Endodermal cell (in vitro differentiated cells): ENCODE data around the gene JAKMIP2. TPM values are rescaled to one million over a fixed set of nuclear protein-coding genes. Genes with fewer than 3 reads are reported as not detected.

Source experiments
- DNase-seq: peaks from one replicate; pipeline ENCODE4 v3.0.0-alpha.2; 2017
- H3K27ac ChIP-seq: 2 replicates; pipeline ENCODE4 v1.5.1; 2013; ENCODE audit warnings: mild to moderate bottlenecking, low read depth, low read length, moderate library complexity
- H3K27me3 ChIP-seq: 2 replicates; pipeline ENCODE4 v1.6.1; 2013; ENCODE audit warnings: mild to moderate bottlenecking, low read length, moderate library complexity; ENCODE audit not compliant: insufficient read depth, control insufficient read depth, poor library complexity, severe bottlenecking
- H3K36me3 ChIP-seq: 2 replicates; pipeline ENCODE4 v1.7.0; 2013; ENCODE audit warnings: mild to moderate bottlenecking, low read length, moderate library complexity; ENCODE audit not compliant: control insufficient read depth, insufficient read depth
- H3K4me1 ChIP-seq: one replicate; pipeline ENCODE4 v1.7.0; 2013; ENCODE audit warnings: low read length; ENCODE audit not compliant: control insufficient read depth, insufficient read depth
- H3K4me3 ChIP-seq: 2 replicates; pipeline ENCODE4 v1.5.1; 2013; ENCODE audit warnings: mild to moderate bottlenecking, low read length, moderate library complexity
- H3K9ac ChIP-seq: 2 replicates; pipeline ENCODE4 v1.6.1; 2013; ENCODE audit warnings: mild to moderate bottlenecking, low read length, moderate library complexity; ENCODE audit not compliant: poor library complexity, severe bottlenecking; ENCODE audit errors: extremely low read depth
- H3K9me3 ChIP-seq: 2 replicates; pipeline ENCODE4 v1.6.1; 2013; ENCODE audit warnings: mild to moderate bottlenecking, low read length, moderate library complexity; ENCODE audit not compliant: control insufficient read depth
- H3K27ac Mint-ChIP-seq: 2 replicates; pipeline ENCODE4 v1.8.0; 2020; ENCODE audit warnings: mixed read lengths
- H3K27me3 Mint-ChIP-seq: 2 replicates; pipeline ENCODE4 v1.8.0; 2021; ENCODE audit warnings: mild to moderate bottlenecking, mixed read lengths; ENCODE audit not compliant: insufficient read depth
- H3K36me3 Mint-ChIP-seq: 2 replicates; pipeline ENCODE4 v1.8.0; 2020; ENCODE audit warnings: low read depth, mixed read lengths
- H3K4me1 Mint-ChIP-seq: 2 replicates; pipeline ENCODE4 v1.8.0; 2020; ENCODE audit warnings: mixed read lengths
- H3K4me3 Mint-ChIP-seq: 2 replicates; pipeline ENCODE4 v1.8.0; 2020; ENCODE audit warnings: mild to moderate bottlenecking, moderate library complexity, mixed read lengths
- H3K9me3 Mint-ChIP-seq: 2 replicates; pipeline ENCODE4 v1.8.0; 2020; ENCODE audit warnings: mild to moderate bottlenecking, mixed read lengths
- CTCF ChIP-seq: fragments of 200-600 bp; sonication (generic); conservative IDR thresholded peaks from 2 replicates; pipeline ENCODE4 v1.5.0; 2021; ENCODE audit warnings: antibody characterized with exemption, mild to moderate bottlenecking
- WGBS, 2 experiments: methylation state at CpG; one replicate each; pipeline versions ENCODE4 v1.1.5 to v1.1.7; 2013; ENCODE audit warnings: missing lambda C conversion rate in 2 of 2, mixed read lengths in 1 of 2; ENCODE audit not compliant: insufficient coverage in 1 of 2, insufficient read length in 1 of 2; 5-methylcytosine and 5-hydroxymethylcytosine counted together
- total RNA-seq, 2 donors: library from RNA; stranded (reverse); fragmentation: NEBNext Ultra II Directional in 1 of 2; extraction: Animal tissue kit (Norgen Biotek cat#: 25700) in 1 of 2; gene quantifications; 2 replicates in 1 of 2; 3 replicates in 1 of 2; pipeline ENCODE4 v1.2.1, GENCODE V29; 2021

The JAKMIP2 gene
- total RNA-seq, 2 donors from 2014 or later = 6.9 to 16.7 TPM

GRCh38 chr5:147701468-147701867, 81.1 kb downstream of the JAKMIP2 start:
- Histone ChIP-seq H3K27me3 (no peaks in the 10 kb centered on the region), H3K4me3 (no peak overlapping the region), H3K36me3 (no peaks in the 10 kb centered on the region), H3K9ac (no peak overlapping the region), H3K4me1 (no peaks in the 10 kb centered on the region), H3K27ac (no peak overlapping the region), H3K9me3 (peaks cover 26% of the 10 kb centered on the region)
- Mint-ChIP-seq H3K27ac (no peak overlapping the region), H3K36me3 (peaks cover 16% of the 10 kb centered on the region), H3K4me3 (no peak overlapping the region), H3K9me3 (peaks cover 30% of the 10 kb centered on the region), H3K27me3 (no peaks in the 10 kb centered on the region), H3K4me1 (no peaks in the 10 kb centered on the region)
- DNase-seq = no peak
- TF ChIP-seq CTCF = no peak

GRCh38 chr5:147699496-147700088, 82.9 kb downstream of the JAKMIP2 start:
- Histone ChIP-seq H3K9me3 (peaks cover 26% of the 10 kb centered on the region), H3K4me3 (no peak overlapping the region), H3K27me3 (no peaks in the 10 kb centered on the region), H3K27ac (no peak overlapping the region), H3K4me1 (no peaks in the 10 kb centered on the region), H3K9ac (no peak overlapping the region), H3K36me3 (no peaks in the 10 kb centered on the region)
- 95 to 100% methylated on average over 2 to 3 of the region's 3 CpGs for WGBS, 2 experiments
- Mint-ChIP-seq H3K9me3 (peaks cover 34% of the 10 kb centered on the region), H3K36me3 (peaks cover 16% of the 10 kb centered on the region), H3K27me3 (no peaks in the 10 kb centered on the region), H3K4me1 (no peaks in the 10 kb centered on the region), H3K27ac (no peak overlapping the region), H3K4me3 (no peak overlapping the region)
- TF ChIP-seq CTCF = no peak
- DNase-seq = no peak

GRCh38 chr5:147697380-147697779, 85.1 kb downstream of the JAKMIP2 start:
- no peak for TF ChIP-seq CTCF
- no peak overlapping the region for H3K4me3 ChIP-seq
- H3K4me1 Mint-ChIP-seq = no peaks in the 10 kb centered on the region

More at GRCh38 chr5:147697380-147697779, 85.1 kb downstream of the JAKMIP2 start:
- Histone ChIP-seq H3K27ac (no peak overlapping the region), H3K9me3 (peaks cover 26% of the 10 kb centered on the region), H3K36me3 (no peaks in the 10 kb centered on the region), H3K27me3 (no peaks in the 10 kb centered on the region), H3K9ac (no peak overlapping the region), H3K4me1 (no peaks in the 10 kb centered on the region)
- Mint-ChIP-seq H3K27me3 (no peaks in the 10 kb centered on the region), H3K9me3 (peaks cover 34% of the 10 kb centered on the region), H3K27ac (no peak overlapping the region), H3K4me3 (no peak overlapping the region), H3K36me3 (peaks cover 16% of the 10 kb centered on the region)
- DNase-seq = no peak
